Left ventricle myocardium inferior (tissue), 1 donor: Measurements from ENCODE around the gene RAD51B. TPM values are rescaled to one million over a fixed set of nuclear protein-coding genes. Genes with fewer than 3 reads are reported as not detected.

Experiments used
- DNase-seq: peaks from one replicate; pipeline ENCODE4 v3.0.0-alpha.2; 2020
- H3K27ac ChIP-seq: fragments of 200-600 bp; replicated peaks from 2 replicates; pipeline ENCODE4 v1.8.0; 2021
- H3K27me3 ChIP-seq: fragments of 200-600 bp; 2 replicates; pipeline ENCODE4 v1.8.0; 2021; ENCODE audit warnings: low read depth
- H3K36me3 ChIP-seq: fragments of 200-600 bp; 2 replicates; pipeline ENCODE4 v1.8.0; 2021
- H3K4me1 ChIP-seq: fragments of 200-600 bp; 2 replicates; pipeline ENCODE4 v1.8.0; 2021
- H3K4me3 ChIP-seq: fragments of 200-600 bp; 2 replicates; pipeline ENCODE4 v1.8.0; 2021; ENCODE audit warnings: mild to moderate bottlenecking, moderate library complexity
- H3K9me3 ChIP-seq: fragments of 200-600 bp; replicated peaks from 2 replicates; pipeline ENCODE4 v1.8.0; 2021
- CTCF ChIP-seq: fragments of 200-600 bp; IDR thresholded peaks from 2 replicates; pipeline ENCODE4 v1.8.0; 2021; ENCODE audit warnings: antibody characterized with exemption, mild to moderate bottlenecking, borderline replicate concordance
- intact Hi-C: fragments of 100-400 bp; cut with micrococcal nuclease; formaldehyde crosslinking; loops from one replicate; pipeline ENCODE4 v1.11.0; 2022
- total RNA-seq: library from RNA; stranded (reverse); fragmentation: NEBNext Ultra II Directional; extraction: Animal tissue kit (Norgen Biotek cat#: 25700); gene quantifications from one replicate; pipeline ENCODE4 v1.2.1, GENCODE V29; 2021
- donor health status: DM: no; HTN: yes; CAD: no; lungs with severe emphysema.

Gene RAD51B
- total RNA-seq, 1 donor from 2014 or later, result 2.4 TPM

GRCh38 chr14:68195126-68195525, 375.5 kb downstream of the RAD51B start:
- intact Hi-C loops, result no loop called here
- H3K36me3 ChIP-seq, result no peaks in the 10 kb centered on the region
- DNase-seq, result no peak
- no peak for TF ChIP-seq CTCF
- no peaks in the 10 kb centered on the region for H3K27me3 ChIP-seq
- H3K4me1 ChIP-seq, result peaks cover 15% of the 10 kb centered on the region
- no peak overlapping the region for H3K27ac ChIP-seq
- H3K9me3 ChIP-seq, result no peaks in the 10 kb centered on the region
- no peak overlapping the region for H3K4me3 ChIP-seq

GRCh38 chr14:68198713-68199495, 379.3 kb downstream of the RAD51B start:
- H3K4me3 ChIP-seq, result no peak overlapping the region
- H3K4me1 ChIP-seq, result peaks cover 21% of the 10 kb centered on the region
- H3K27ac ChIP-seq, result peak overlapping the region; percentile 79
- H3K9me3 ChIP-seq, result no peaks in the 10 kb centered on the region
- TF ChIP-seq CTCF, result no peak
- no peaks in the 10 kb centered on the region for H3K36me3 ChIP-seq
- intact Hi-C loops, result no loop called here
- DNase-seq, result no peak
- H3K27me3 ChIP-seq, result no peaks in the 10 kb centered on the region

- peak; percentile 18 for DNase-seq
- no peaks in the 10 kb centered on the region for H3K9me3 ChIP-seq
- H3K4me3 ChIP-seq, result peak overlapping the region; percentile 0
- TF ChIP-seq CTCF, result peak; percentile 15
- H3K27ac ChIP-seq, result peak overlapping the region; percentile 79
- intact Hi-C loops, result no loop called here
- no peaks in the 10 kb centered on the region for H3K36me3 ChIP-seq
- H3K27me3 ChIP-seq, result no peaks in the 10 kb centered on the region
- H3K4me1 ChIP-seq, result peaks cover 21% of the 10 kb centered on the region
Observed at GRCh38 chr14:68199554-68200151, 380.1 kb downstream of the RAD51B start.

GRCh38 chr14:68203871-68204270, 384.3 kb downstream of the RAD51B start:
- no peak for TF ChIP-seq CTCF
- Histone ChIP-seq H3K27ac (no peak overlapping the region), H3K36me3 (no peaks in the 10 kb centered on the region), H3K27me3 (no peaks in the 10 kb centered on the region), H3K4me1 (peaks cover 24% of the 10 kb centered on the region), H3K9me3 (no peaks in the 10 kb centered on the region), H3K4me3 (no peak overlapping the region)
- intact Hi-C loops, result no loop called here
- no peak for DNase-seq

- no peak overlapping the region for H3K27ac ChIP-seq
- H3K4me3 ChIP-seq, result no peak overlapping the region
- no peak for DNase-seq
- no peaks in the 10 kb centered on the region for H3K36me3 ChIP-seq
- intact Hi-C loops, result no loop called here
- TF ChIP-seq CTCF, result no peak
- H3K27me3 ChIP-seq, result no peaks in the 10 kb centered on the region
- H3K4me1 ChIP-seq, result peaks cover 23% of the 10 kb centered on the region
- H3K9me3 ChIP-seq, result no peaks in the 10 kb centered on the region
Observed at GRCh38 chr14:68208218-68208617, 388.6 kb downstream of the RAD51B start.
